ENCODE data around the gene GRIN3B.

GRIN3B gene

DNA sequence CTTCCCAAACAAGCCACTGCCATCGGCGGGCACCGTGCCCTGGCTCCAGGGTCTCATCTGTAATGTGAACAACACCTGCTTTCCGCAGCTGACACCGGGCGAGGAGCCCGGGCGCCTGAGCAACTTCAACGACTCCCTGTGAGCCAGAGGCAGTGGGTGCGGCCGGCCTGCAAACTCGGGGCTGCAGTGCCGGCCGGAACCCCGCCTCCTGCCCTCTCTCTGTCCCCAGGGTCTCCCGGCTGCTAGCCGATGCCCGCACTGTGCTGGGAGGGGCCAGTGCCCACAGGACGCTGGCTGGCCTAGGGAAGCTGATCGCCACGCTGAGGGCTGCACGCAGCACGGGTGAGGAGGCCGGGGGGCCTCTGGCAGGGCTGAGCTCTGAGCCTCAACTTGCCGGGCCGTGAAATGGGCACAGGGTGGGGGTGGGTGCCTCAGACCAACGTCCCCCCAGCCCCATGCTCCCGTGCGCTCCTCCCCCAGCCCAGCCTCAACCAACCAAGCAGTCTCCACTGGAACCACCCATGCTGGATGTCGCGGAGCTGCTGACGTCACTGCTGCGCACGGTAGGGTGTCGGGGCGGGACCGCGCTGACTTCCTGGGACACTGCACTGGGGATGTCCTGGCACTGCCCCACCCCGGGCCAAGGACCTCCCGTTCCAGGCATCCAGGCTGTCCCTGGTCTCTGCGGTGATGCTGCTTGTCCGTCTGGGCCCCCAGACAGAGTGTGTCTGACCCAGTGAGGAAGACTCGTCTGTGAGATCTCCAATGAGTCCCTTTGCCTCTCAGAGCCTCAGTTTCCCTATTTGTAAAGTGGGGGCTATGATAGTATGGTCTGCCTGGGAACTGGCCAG is 41.8 kb downstream of the GRIN3B start:
- no peak for DNase-seq (ENCODE audit: low read depth in 2 of 2)

DNA sequence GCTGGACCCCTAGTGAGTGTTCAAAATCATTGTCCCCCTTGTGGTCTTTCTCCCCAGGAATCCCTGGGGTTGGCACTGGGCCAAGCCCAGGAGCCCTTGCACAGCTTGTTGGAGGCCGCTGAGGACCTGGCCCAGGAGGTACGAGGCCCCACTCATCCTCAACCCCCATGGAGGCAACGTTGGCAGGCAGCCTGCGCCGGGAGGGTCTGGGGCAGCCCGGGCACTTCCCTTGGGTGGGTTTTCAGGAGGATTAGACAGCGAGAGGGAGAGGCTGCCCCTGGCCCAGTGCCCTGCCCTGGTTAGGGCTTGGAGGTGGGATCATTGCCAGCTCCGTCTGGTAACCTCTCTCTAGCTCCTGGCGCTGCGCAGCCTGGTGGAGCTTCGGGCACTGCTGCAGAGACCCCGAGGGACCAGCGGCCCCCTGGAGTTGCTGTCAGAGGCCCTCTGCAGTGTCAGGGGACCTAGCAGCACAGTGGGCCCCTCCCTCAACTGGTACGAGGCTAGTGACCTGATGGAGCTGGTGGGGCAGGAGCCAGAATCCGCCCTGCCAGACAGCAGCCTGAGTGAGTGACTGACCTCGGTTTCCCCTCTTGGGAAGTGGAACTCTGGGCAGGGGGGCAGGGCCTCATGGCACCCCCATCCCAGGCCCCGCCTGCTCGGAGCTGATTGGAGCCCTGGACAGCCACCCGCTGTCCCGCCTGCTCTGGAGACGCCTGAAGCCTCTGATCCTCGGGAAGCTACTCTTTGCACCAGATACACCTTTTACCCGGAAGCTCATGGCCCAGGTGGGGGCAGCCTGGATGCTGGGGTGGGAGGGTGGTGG is 42.7 kb downstream of the GRIN3B start:
- no peak for DNase-seq (ENCODE audit: low read depth in 2 of 2)

DNA sequence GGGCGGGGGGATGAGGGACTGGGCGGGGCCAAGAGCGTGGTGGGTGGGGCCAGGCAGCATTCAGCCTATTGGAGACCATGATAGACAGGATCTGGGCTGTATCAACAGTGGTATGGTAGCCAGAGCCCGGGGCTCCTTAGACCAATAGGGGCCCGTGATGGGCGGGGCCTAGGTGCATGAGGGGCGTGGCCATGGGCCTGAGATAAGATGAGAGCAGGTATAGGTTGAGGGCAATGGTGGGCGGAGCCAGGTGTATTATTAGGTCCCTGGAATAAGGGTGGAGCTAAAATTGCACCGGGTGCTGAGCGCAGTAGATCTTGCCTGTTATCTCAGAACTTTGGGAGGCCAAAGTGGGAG is 45.0 kb downstream of the GRIN3B start:
- DNase-seq (ENCODE audit: low read depth in 2 of 2) = peak; percentile 75 to 76

DNA sequence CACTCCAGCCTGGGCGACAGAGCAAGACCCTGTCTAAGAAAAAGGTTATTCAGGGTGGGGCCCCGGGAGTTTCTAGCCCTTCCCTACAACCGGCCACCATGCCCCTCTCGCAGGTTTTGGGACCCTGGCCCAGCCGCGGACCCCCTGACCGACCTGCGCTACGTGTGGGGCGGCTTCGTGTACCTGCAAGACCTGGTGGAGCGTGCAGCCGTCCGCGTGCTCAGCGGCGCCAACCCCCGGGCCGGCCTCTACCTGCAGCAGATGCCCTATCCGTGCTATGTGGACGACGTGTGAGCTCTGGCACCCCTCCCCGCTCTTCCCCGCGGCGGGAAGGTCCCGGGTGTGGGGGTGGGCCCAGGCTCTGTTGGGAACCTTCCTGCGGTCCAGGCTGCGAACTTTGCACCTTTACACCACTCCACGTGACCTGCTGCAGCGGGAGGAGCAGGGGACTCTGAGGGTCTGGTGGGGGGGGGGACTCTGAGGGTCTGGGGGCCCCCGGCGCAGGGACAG is 46.0 kb downstream of the GRIN3B start:
- no peak for DNase-seq (ENCODE audit: low read depth in 2 of 2)

DNA sequence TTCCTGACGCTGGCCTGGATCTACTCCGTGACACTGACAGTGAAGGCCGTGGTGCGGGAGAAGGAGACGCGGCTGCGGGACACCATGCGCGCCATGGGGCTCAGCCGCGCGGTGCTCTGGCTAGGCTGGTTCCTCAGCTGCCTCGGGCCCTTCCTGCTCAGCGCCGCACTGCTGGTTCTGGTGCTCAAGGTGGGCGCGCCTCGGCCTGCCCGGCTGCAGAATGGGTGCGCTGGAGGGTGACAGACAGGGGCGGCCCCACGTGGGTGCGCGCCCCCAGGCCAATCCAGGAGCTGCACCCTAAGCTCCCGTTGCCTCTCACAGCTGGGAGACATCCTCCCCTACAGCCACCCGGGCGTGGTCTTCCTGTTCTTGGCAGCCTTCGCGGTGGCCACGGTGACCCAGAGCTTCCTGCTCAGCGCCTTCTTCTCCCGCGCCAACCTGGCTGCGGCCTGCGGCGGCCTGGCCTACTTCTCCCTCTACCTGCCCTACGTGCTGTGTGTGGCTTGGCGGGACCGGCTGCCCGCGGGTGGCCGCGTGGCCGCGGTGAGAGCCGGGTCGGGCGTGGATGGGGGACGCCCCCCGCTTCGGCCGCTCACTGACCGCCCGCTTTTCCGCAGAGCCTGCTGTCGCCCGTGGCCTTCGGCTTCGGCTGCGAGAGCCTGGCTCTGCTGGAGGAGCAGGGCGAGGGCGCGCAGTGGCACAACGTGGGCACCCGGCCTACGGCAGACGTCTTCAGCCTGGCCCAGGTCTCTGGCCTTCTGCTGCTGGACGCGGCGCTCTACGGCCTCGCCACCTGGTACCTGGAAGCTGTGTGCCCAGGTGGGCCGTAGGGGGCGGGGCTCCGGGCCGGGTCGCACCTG is 46.8 kb downstream of the GRIN3B start:
- DNase-seq (ENCODE audit: low read depth in 2 of 2) = no peak

DNA sequence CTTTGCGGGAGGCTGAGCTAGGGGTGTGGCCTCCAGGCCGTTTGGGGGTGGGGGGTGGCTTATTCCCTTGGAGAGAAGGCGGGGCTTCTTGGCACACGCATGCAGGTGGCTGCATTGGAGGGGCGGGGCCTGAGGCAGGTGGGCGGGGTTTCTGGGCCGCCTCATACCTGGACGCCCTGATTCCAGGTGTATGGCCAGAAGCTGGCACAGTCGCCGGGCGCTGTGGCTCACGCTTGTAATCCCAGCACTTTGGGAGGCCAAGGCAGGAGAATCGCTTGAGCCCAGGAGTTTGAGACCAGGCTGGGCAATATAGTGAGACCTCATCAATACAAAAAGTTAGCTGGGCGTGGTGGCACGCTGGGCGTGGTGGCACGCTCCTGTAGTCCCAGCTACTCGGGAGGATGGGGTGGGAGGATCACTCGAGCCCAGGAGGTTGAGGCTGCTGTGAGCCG is 47.5 kb downstream of the GRIN3B start:
- DNase-seq (ENCODE audit: low read depth in 2 of 2) = no peak

DNA sequence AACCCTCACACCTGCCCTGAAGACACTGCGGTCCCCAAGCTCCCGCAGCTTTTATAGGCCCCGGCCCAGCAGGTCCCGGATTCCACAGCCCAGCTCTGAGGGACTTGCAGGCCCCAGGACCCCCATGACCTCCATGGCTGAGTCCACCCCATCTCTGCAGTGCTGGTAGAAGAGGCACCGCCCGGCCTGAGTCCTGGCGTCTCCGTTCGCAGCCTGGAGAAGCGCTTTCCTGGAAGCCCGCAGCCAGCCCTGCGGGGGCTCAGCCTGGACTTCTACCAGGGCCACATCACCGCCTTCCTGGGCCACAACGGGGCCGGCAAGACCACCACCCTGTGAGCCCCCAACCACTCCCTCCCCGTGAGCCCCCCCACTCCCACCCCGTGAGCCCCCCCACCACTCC is 48.9 kb downstream of the GRIN3B start:
- DNase-seq (ENCODE audit: low read depth in 2 of 2) = no peak

DNA sequence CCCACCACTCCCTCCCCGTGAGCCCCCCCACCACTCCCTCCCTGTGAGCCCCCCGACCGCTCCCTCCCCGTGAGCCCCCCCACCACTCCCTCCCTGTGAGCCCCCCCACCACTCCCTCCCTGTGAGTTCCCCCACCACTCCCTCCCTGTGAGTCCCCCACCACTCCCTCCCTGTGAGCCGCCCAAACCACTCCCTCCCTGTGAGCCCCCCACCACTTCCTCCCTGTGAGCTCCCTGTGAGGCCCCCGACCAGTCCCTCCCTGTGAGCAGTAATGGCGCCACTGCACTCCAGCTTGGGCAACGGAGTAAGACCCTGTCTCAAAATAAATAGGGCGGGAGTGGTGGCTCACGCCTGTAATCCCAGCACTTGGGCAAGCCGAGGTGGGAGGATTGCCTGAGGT is 49.6 kb downstream of the GRIN3B start:
- no peak for DNase-seq (ENCODE audit: low read depth in 2 of 2)

DNA sequence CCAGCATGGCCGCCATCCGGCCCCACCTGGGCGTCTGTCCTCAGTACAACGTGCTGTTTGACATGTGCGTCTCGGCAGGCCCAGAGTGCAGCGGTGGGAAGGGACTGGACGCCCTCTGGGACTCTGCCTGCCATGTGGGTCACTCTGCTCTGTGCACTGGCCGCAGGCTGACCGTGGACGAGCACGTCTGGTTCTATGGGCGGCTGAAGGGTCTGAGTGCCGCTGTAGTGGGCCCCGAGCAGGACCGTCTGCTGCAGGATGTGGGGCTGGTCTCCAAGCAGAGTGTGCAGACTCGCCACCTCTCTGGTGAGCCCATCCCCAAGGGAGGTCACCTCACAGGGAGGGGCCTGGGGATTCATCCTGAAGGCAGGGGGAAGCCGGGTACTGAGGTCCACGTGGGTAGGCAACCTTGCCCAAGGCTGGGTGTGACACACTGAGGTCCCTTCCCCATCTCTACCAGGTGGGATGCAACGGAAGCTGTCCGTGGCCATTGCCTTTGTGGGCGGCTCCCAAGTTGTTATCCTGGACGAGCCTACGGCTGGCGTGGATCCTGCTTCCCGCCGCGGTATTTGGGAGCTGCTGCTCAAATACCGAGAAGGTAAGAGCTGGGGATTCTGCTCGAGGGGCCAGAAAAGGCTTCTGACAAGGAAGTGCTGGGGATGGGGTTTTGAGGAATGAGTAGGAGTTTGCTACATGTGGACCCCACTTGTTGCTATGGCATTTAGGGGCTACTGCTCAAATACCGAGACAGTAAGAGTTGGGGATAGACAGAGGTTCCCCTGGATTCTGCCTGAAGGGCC is 51.0 kb downstream of the GRIN3B start:
- no peak for DNase-seq (ENCODE audit: low read depth in 2 of 2)

DNA sequence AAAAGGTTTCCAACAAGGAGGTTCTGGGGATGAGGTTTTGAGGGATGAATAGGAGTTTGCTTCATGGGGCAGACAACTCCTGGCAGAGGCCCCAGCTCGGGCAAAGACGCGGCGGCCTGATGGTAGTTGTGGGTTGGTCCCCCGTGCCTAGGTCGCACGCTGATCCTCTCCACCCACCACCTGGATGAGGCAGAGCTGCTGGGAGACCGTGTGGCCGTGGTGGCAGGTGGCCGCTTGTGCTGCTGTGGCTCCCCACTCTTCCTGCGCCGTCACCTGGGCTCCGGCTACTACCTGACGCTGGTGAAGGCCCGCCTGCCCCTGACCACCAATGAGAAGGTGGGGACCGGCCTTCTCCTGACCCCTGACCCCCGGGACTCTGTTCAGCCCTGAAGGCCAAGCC is 51.6 kb downstream of the GRIN3B start:
- DNase-seq (ENCODE audit: low read depth in 2 of 2) = no peak

DNA sequence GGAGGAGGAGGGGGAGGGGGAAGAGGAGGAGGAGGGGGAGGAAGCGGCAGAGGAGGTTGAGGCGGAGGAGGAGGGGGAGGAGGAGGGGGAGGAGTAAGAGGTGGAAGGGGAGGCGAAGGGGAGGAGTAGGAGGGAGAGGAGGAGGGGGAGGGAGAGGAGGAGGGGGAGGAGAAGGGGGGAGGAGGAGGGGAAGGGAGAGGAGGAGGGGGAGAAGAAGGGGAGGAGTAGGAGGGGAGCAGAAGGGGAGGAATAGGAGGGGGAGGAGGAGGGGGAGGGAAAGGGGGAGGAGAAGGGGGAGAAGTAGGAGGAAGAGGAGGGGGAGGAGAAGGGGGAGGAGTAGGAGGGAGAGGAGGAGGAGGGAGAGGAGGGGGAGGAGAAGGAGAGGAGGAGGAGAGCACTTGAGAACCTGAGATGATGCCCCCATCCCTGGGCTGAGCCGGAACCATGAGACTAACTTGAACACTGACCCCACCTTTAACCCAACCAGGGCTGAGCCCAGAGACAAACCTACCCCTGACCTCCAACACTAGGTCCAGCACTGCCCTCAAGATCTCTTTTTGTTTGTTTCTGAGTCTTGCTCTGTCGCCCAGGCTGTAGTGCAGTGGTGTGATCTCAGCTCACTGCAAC is 52.2 kb downstream of the GRIN3B start:
- DNase-seq (ENCODE audit: low read depth in 2 of 2) = no peak

DNA sequence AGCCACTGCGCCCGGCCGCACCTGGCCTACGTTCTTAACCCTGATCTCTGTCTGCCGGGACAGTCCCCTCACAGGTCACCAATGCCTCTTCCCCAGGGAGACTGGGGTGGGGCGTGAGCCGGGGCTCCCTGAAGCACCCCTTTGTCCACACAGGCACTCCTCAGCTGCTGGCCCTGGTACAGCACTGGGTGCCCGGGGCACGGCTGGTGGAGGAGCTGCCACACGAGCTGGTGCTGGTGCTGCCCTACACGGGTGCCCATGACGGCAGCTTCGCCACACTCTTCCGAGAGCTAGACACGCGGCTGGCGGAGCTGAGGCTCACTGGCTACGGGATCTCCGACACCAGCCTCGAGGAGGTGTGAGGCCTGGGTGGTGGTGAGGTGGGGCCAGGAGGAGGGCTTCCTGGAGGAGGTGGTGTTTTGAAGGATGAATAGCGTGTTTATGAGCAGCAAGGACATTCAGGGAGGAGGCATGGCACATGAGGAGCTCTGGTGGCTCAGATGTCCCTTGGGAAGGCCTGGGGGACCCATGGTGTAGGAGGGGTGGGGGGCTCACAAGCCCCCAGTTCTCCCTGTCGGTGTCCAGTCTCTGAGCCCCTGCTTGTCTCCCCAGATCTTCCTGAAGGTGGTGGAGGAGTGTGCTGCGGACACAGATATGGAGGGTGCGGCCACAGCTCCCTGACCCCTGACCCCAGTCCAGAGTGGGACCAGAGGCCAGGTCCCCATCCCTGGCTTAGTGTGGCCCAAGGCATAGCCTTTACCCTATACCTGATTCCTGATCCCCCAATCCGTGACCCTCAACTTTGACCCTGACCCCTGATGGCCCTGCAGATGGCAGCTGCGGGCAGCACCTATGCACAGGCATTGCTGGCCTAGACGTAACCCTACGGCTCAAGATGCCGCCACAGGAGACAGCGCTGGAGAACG is 53.2 kb downstream of the GRIN3B start:
- DNase-seq (ENCODE audit: low read depth in 2 of 2) = no peak

DNA sequence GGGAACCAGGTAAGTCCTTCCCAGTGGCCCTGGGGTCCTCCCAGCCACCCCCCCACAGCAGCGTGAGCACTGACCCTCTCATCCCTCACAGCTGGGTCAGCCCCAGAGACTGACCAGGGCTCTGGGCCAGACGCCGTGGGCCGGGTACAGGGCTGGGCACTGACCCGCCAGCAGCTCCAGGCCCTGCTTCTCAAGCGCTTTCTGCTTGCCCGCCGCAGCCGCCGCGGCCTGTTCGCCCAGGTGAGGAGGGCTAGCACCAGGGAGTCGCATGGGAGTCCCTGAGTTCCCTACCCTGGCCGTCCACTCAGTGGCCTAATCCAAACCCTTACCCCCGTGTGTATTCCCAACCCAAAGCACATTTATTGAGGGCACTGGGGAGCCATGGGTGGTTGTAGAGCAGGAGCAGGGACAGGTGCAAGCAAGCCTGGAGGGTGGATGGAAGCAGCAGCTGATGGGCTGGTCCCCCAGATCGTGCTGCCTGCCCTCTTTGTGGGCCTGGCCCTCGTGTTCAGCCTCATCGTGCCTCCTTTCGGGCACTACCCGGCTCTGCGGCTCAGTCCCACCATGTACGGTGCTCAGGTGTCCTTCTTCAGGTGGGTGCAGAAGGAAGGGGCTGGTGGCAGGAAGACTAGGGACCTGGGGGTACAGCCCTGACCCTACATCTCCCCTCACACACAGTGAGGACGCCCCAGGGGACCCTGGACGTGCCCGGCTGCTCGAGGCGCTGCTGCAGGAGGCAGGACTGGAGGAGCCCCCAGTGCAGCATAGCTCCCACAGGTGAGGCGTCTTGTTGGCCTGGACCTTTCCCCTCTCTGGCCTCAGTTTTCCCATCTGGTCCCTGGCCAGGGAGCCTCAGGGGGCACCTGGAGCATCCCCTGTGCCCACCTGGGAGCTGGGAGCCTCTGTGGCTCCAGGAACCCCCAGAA is 54.1 kb downstream of the GRIN3B start:
- no peak for DNase-seq (ENCODE audit: low read depth in 2 of 2)

DNA sequence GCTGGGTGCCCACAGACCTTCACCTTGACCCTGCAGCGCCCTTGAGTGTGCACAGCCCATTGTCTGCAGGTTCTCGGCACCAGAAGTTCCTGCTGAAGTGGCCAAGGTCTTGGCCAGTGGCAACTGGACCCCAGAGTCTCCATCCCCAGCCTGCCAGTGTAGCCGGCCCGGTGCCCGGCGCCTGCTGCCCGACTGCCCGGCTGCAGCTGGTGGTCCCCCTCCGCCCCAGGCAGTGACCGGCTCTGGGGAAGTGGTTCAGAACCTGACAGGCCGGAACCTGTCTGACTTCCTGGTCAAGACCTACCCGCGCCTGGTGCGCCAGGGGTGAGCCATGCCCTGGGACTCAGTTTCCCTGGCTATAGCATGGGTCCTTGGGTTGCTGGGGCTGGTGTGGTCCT is 54.8 kb downstream of the GRIN3B start:
- DNase-seq (ENCODE audit: low read depth in 2 of 2) = no peak

DNA sequence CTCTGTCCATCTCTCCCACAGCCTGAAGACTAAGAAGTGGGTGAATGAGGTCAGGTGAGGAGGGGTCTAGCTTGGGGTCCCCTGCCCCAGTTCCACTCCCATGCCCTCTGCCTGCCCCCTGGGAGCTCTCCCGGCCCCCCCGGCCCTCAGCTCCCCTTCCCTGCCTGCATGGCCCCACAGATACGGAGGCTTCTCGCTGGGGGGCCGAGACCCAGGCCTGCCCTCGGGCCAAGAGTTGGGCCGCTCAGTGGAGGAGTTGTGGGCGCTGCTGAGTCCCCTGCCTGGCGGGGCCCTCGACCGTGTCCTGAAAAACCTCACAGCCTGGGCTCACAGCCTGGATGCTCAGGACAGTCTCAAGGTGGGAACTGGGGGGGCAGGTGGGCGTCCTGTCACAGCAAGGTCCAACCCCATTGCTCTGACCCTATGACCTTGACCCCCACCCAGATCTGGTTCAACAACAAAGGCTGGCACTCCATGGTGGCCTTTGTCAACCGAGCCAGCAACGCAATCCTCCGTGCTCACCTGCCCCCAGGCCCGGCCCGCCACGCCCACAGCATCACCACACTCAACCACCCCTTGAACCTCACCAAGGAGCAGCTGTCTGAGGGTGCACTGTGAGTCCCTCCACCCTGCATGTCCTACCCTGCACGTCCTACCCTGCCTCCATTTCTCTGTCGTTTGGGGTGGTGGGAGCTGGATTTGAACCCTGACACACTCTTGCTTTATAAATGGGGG is 55.8 kb downstream of the GRIN3B start:
- DNase-seq (ENCODE audit: low read depth in 2 of 2) = no peak

DNA sequence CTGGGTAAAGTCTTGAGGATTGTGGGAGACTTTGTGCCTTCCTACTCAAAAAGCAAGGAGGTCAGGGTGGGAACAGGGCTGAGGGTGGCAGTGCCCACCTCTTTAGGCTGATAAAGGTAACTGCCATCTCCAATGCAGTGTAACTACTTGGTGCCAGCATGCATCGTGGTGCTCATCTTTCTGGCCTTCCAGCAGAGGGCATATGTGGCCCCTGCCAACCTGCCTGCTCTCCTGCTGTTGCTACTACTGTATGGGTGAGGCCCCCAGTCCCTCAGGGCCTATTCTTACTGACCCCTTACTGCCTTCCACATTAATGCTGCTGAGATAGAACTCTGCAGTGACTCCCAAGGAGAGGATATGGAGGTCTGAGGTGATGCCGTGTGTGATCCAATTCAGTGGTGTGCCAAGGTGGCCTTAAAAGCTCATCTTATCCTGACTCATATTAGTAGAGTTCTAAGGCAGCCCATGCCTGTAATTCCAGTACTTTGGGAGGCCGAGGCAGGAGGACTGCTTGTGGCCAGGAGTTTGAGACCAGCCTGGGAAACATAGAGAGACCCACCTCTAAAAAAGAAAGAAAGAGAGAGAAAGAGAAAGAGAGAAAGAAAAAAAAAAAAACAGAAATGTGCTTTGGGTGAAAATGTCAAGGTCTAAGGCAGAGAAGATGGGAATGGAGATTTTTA is 57.1 kb downstream of the GRIN3B start:
- no peak for DNase-seq (ENCODE audit: low read depth in 2 of 2)

DNA sequence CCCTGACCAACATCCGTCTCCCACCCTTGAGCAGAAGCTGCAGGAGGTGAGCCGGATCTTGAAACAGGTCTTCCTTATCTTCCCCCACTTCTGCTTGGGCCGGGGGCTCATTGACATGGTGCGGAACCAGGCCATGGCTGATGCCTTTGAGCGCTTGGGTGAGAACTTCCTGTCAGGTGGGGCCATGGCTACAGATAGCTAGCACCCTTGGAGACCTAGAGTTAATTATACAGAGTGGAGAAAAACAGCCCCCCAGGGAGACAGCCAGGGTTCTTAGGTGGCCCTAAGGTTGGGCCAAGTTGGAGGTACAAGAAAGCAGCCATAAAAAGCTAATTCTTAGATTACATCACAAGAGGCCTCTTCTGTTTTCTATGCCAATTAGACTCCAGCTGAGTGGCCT is 57.9 kb downstream of the GRIN3B start:
- no peak for DNase-seq (ENCODE audit: low read depth in 2 of 2)
